IMR-90 (cell line): ENCODE data around the gene POU2F1. TPM values are rescaled to one million over a fixed set of nuclear protein-coding genes. Genes with fewer than 3 reads are reported as not detected.

Source experiments
- ATAC-seq: fragments of 200-7000 bp; cut with Tn5 transposase; 2 replicates; pipeline ENCODE4 v1.9.1; 2020; ENCODE audit warnings: low read depth, mild to moderate bottlenecking, moderate library complexity
- BruUV-seq: library from RNA; stranded (reverse); fragments of 400-500 nt; replicated peaks from 2 replicates; lab custom pipeline; 2021; lab: Mats Ljungman, UMichigan
- CTCF ChIA-PET: fragments of 300-600 bp; formaldehyde crosslinking; extraction: SDS; loops from one replicate; lab custom pipeline; 2021; ENCODE audit warnings: antibody characterized with exemption; lab: Yijun Ruan, JAX
- POLR2A ChIA-PET: fragments of 300-600 bp; sonication (Branson Sonifier 250); formaldehyde crosslinking; loops from one replicate; lab custom pipeline; 2022; ENCODE audit warnings: antibody characterized with exemption; ENCODE audit not compliant: unreplicated experiment; lab: Charles Lee
- DNase-seq: peaks from one replicate; pipeline ENCODE4 v3.0.0; 2013
- H2AFZ ChIP-seq: replicated peaks from 2 replicates; pipeline ENCODE3; 2013; ENCODE audit warnings: low read length, mild to moderate bottlenecking; ENCODE audit not compliant: poor library complexity
- H2AK5ac ChIP-seq: 2 replicates; pipeline ENCODE4 v1.6.1; 2013; ENCODE audit warnings: low read depth, low read length, inconsistent platforms
- H2AK9ac ChIP-seq: replicated peaks from 2 replicates; pipeline ENCODE3; 2013; ENCODE audit warnings: mild to moderate bottlenecking, low read depth, low read length, moderate library complexity; ENCODE audit not compliant: poor library complexity
- H2BK120ac ChIP-seq: 2 replicates; pipeline ENCODE4 v1.6.1; 2013; ENCODE audit warnings: low read depth, low read length, inconsistent platforms
- H2BK15ac ChIP-seq: 3 replicates; pipeline ENCODE4 v1.6.1; 2013; ENCODE audit warnings: low read depth, low read length, inconsistent platforms
- H2BK20ac ChIP-seq: 2 replicates; pipeline ENCODE4 v1.6.1; 2013; ENCODE audit warnings: low read depth, mild to moderate bottlenecking, inconsistent platforms, low read length, moderate library complexity
- H2BK5ac ChIP-seq: 2 replicates; pipeline ENCODE4 v1.6.1; 2013; ENCODE audit warnings: mild to moderate bottlenecking, low read depth, low read length, inconsistent platforms; ENCODE audit not compliant: poor library complexity, severe bottlenecking
- H3K14ac ChIP-seq: replicated peaks from 2 replicates; pipeline ENCODE4 v1.6.1; 2013; ENCODE audit warnings: low read depth, low read length, inconsistent platforms
- H3K18ac ChIP-seq: 2 replicates; pipeline ENCODE4 v1.6.1; 2013; ENCODE audit warnings: low read depth, low read length, control low read depth
- H3K23ac ChIP-seq: 2 replicates; pipeline ENCODE4 v1.6.1; 2013; ENCODE audit warnings: low read depth, low read length, inconsistent platforms
- H3K27ac ChIP-seq: 2 replicates; pipeline ENCODE4 v1.5.1; 2013; ENCODE audit warnings: mild to moderate bottlenecking, control low read depth, low read length; ENCODE audit not compliant: insufficient read depth
- H3K27me3 ChIP-seq: 2 replicates; pipeline ENCODE4 v1.6.1; 2013; ENCODE audit warnings: low read length; ENCODE audit not compliant: control insufficient read depth, insufficient read depth
- H3K36me3 ChIP-seq: 2 replicates; pipeline ENCODE4 v1.6.1; 2013; ENCODE audit warnings: low read length, mixed read lengths; ENCODE audit not compliant: control insufficient read depth, insufficient read depth
- H3K4ac ChIP-seq: 2 replicates; pipeline ENCODE4 v1.6.1; 2013; ENCODE audit warnings: low read depth, low read length, inconsistent platforms
- H3K4me1 ChIP-seq: 2 replicates; pipeline ENCODE4 v1.6.1; 2013; ENCODE audit warnings: low read length, mixed read lengths; ENCODE audit not compliant: control insufficient read depth, insufficient read depth
- H3K4me2 ChIP-seq: 2 replicates; pipeline ENCODE4 v1.6.1; 2013; ENCODE audit warnings: low read depth, mild to moderate bottlenecking, control low read depth, low read length, moderate library complexity
- H3K4me3 ChIP-seq: 2 replicates; pipeline ENCODE4 v1.5.1; 2013; ENCODE audit warnings: low read depth, mild to moderate bottlenecking, control low read depth, low read length, moderate library complexity; ENCODE audit not compliant: insufficient read depth
- H3K56ac ChIP-seq: 2 replicates; pipeline ENCODE4 v1.6.1; 2013; ENCODE audit warnings: low read length, inconsistent platforms; ENCODE audit not compliant: insufficient read depth; ENCODE audit errors: extremely low read depth
- H3K79me1 ChIP-seq, 2 experiments: 2 replicates each; pipeline ENCODE4 v1.6.1; 2013; ENCODE audit warnings: low read length in 2 of 2, inconsistent platforms in 1 of 2, low read depth in 1 of 2
- H3K9ac ChIP-seq: 2 replicates; pipeline ENCODE4 v1.6.1; 2013; ENCODE audit warnings: low read depth, low read length, control low read depth
- H3K9me1 ChIP-seq: 2 replicates; pipeline ENCODE4 v1.6.1; 2013; ENCODE audit warnings: low read length, inconsistent platforms; ENCODE audit not compliant: insufficient read depth
- H3K9me3 ChIP-seq: 2 replicates; pipeline ENCODE4 v1.6.1; 2013; ENCODE audit warnings: low read length; ENCODE audit not compliant: control insufficient read depth, insufficient read depth
- H4K20me1 ChIP-seq: 2 replicates; pipeline ENCODE4 v1.6.1; 2013; ENCODE audit warnings: low read length, inconsistent platforms; ENCODE audit not compliant: insufficient read depth
- H4K5ac ChIP-seq: 2 replicates; pipeline ENCODE4 v1.6.1; 2013; ENCODE audit warnings: mild to moderate bottlenecking, low read depth, low read length, control low read depth
- H4K8ac ChIP-seq, 2 experiments: 2 replicates each; pipeline ENCODE4 v1.6.1; 2013; ENCODE audit warnings: low read depth in 2 of 2, low read length in 2 of 2, control low read depth in 1 of 2, inconsistent platforms in 1 of 2
- H4K91ac ChIP-seq: 2 replicates; pipeline ENCODE4 v1.6.1; 2013; ENCODE audit warnings: low read depth, low read length, inconsistent platforms; ENCODE audit not compliant: insufficient read depth
- FOS ChIP-seq: fragments of 150-350 bp; IDR thresholded peaks from 2 replicates; pipeline ENCODE4 v1.6.1; 2016; ENCODE audit warnings: low read depth, low read length
- SMC3 ChIP-seq: fragments of 150-350 bp; IDR thresholded peaks from 2 replicates; pipeline ENCODE4 v1.6.1; 2016; ENCODE audit warnings: low read depth, mild to moderate bottlenecking, antibody characterized with exemption, low read length, moderate library complexity
- WGBS, 2 experiments: methylation state at CpG; one replicate each; pipeline versions ENCODE4 v1.1.5 to v1.1.7; 2013; ENCODE audit warnings: missing lambda C conversion rate in 2 of 2; ENCODE audit not compliant: insufficient read length in 1 of 2; ENCODE audit errors: extremely low coverage in 2 of 2; 5-methylcytosine and 5-hydroxymethylcytosine counted together
- dilution Hi-C: fragments of 300-500 bp; cut with HindIII; formaldehyde crosslinking; loops from one replicate; pipeline ENCODE4 v1.14.3; 2018; ENCODE audit warnings: low sequenced_read_pairs; ENCODE audit not compliant: unreplicated experiment
- in situ Hi-C: fragments of 300-500 bp; cut with MboI; formaldehyde crosslinking; loops from 3 replicates; pipeline ENCODE4 v1.14.3; 2019; ENCODE audit warnings: low sequenced_read_pairs, inconsistent platforms, mixed read lengths
- intact Hi-C: fragments of 100-400 bp; cut with micrococcal nuclease; formaldehyde crosslinking; loops from 2 replicates; pipeline ENCODE4 v1.10.0; 2022
- polyA plus RNA-seq, 3 experiments: library from polyadenylated mRNA; depleted of rRNA; stranded (reverse); fragments of >200 nt; gene quantifications; 2 replicates each; pipeline ENCODE4 v1.2.3, GENCODE V29; 2012; ENCODE audit warnings: low replicate concordance in 1 of 3
- total RNA-seq: library from RNA; depleted of rRNA; stranded (reverse); fragments of >200 nt; gene quantifications from 2 replicates; pipeline ENCODE4 v1.2.3, GENCODE V29; 2012

POU2F1 gene
- total and polyA plus RNA-seq, 2 of the 4 experiments (the other 2 are of a cell fraction), result 1.2 to 3.4 TPM

- POLR2A ChIA-PET, result no interaction called here
- CTCF ChIA-PET, result no interaction called here
Measured at GRCh38 chr1:167465018-167465417, 244.3 kb downstream of the POU2F1 start.

More at GRCh38 chr1:167465018-167465417, 244.3 kb downstream of the POU2F1 start:
- Histone ChIP-seq H3K14ac (no peak overlapping the region), H2BK20ac (no peak overlapping the region), H2BK5ac (no peak overlapping the region), H3K79me1 (no peaks in the 10 kb centered on the region), H2BK15ac (no peak overlapping the region), H4K5ac (no peak overlapping the region), H2AFZ (no peak overlapping the region), H4K91ac (no peak overlapping the region), H2AK5ac (no peak overlapping the region), H2BK120ac (no peak overlapping the region), H4K8ac (no peak overlapping the region), H3K4ac (no peak overlapping the region), H2AK9ac (no peak overlapping the region), H3K9me3 (no peaks in the 10 kb centered on the region), H3K18ac (no peak overlapping the region), H3K4me1 (no peaks in the 10 kb centered on the region; the same call in 1 of the 2 replicates), H3K27me3 (peaks cover 31% of the 10 kb centered on the region), H3K9ac (no peak overlapping the region), H3K4me3 (no peak overlapping the region), H3K27ac (no peak overlapping the region), H3K56ac (no peak overlapping the region), H3K4me2 (no peak overlapping the region), H3K36me3 (no peaks in the 10 kb centered on the region), H3K23ac (no peak overlapping the region), H3K9me1 (no peaks in the 10 kb centered on the region), H4K20me1 (no peaks in the 10 kb centered on the region)
- WGBS, 2 experiments, result no CpG with 5 or more reads among the region's 2 CpGs
- TF ChIP-seq FOS (no peak), SMC3 (no peak)
- intact Hi-C loops, result no loop called here
- no peak for ATAC-seq
- dilution Hi-C loops, result no loop called here
- in situ Hi-C loops, result no loop called here
- no TSS peak for BruUV-seq
- no peak for DNase-seq
